Measurements from ENCODE around the gene CEACAM16.

GRCh38 chr19:44704982-44705381 is 6.0 kb downstream of the CEACAM16 start:
- TF ChIP-seq CTCF (IDR thresholded peaks at IDR 0.05), result no peak
- no peak for TF ChIP-seq EP300 (IDR thresholded peaks at IDR 0.05)

All from upper lobe of left lung (tissue), 4 donors.